SK-N-SH (cell line): ENCODE results near the gene IMPDH1. TPM values are rescaled to one million over a fixed set of nuclear protein-coding genes. Genes with fewer than 3 reads are reported as not detected.

Experiments used
- CTCF ChIA-PET: fragments of 300-600, 350-600 bp; formaldehyde crosslinking; extraction: SDS; loops from one replicate; lab custom pipeline; 2021; lab: Yijun Ruan, JAX
- POLR2A ChIA-PET: fragments of 350-600 bp; sonication (Branson Sonifier 250); formaldehyde crosslinking; extraction: SDS; loops from one replicate; lab custom pipeline; 2020; ENCODE audit warnings: antibody characterized with exemption, inconsistent platforms; lab: Yijun Ruan, JAX
- DNase-seq: peaks from one replicate; pipeline ENCODE4 v3.0.0; 2012
- H2AFZ ChIP-seq: fragments of 200-600 bp; sonication (generic); 2 replicates; pipeline ENCODE4 v1.8.1; 2016; ENCODE audit warnings: antibody characterized with exemption, mild to moderate bottlenecking, low read depth
- H3F3A ChIP-seq: fragments of 200-600 bp; sonication (generic); replicated peaks from 2 replicates; pipeline ENCODE3; 2016; ENCODE audit warnings: antibody characterized with exemption, mild to moderate bottlenecking; ENCODE audit not compliant: insufficient read depth
- H3K27ac ChIP-seq, 2 experiments: fragments of 200-500 bp in 1 of 2; fragments of 200-600 bp in 1 of 2; sonication (Bioruptor generic) in 1 of 2; sonication (generic), shearing (Covaris generic) in 1 of 2; 2 replicates each; pipeline versions ENCODE4 v1.5.1 to v1.6.1; 2014 to 2016; ENCODE audit warnings: low read depth in 2 of 2, inconsistent platforms in 1 of 2, low read length in 1 of 2, mild to moderate bottlenecking in 1 of 2, mixed read lengths in 1 of 2
- H3K27me3 ChIP-seq: fragments of 200-600 bp; sonication (generic), shearing (Covaris generic); 2 replicates; pipeline ENCODE4 v1.6.1; 2016; ENCODE audit warnings: mixed run types; ENCODE audit not compliant: insufficient read depth
- H3K36me3 ChIP-seq, 2 experiments: fragments of 200-500 bp in 1 of 2; fragments of 200-600 bp in 1 of 2; sonication (Bioruptor generic) in 1 of 2; sonication (generic) in 1 of 2; replicated peaks in 1 of 2; 2 replicates each; pipeline versions ENCODE3 to v1.5.1; 2014 to 2016; ENCODE audit warnings: low read length in 1 of 2, mild to moderate bottlenecking in 1 of 2; ENCODE audit not compliant: insufficient read depth in 2 of 2, control insufficient read depth in 1 of 2
- H3K4me1 ChIP-seq, 2 experiments: fragments of 200-500 bp in 1 of 2; fragments of 200-600 bp in 1 of 2; sonication (Bioruptor generic) in 1 of 2; sonication (generic), shearing (Covaris generic) in 1 of 2; 2 replicates each; pipeline versions ENCODE4 v1.5.1 to v1.6.1; 2014 to 2016; ENCODE audit warnings: low read depth in 1 of 2, low read length in 1 of 2, mixed run types in 1 of 2; ENCODE audit not compliant: insufficient read depth in 2 of 2, control insufficient read depth in 1 of 2
- H3K4me2 ChIP-seq: fragments of 200-600 bp; sonication (generic), shearing (Covaris generic); 2 replicates; pipeline ENCODE4 v1.6.1; 2017; ENCODE audit warnings: mixed run types
- H3K4me3 ChIP-seq, 2 experiments: fragments of 200-500 bp in 1 of 2; fragments of 200-600 bp in 1 of 2; sonication (Bioruptor generic) in 1 of 2; sonication (generic), shearing (Covaris generic) in 1 of 2; 2 replicates each; pipeline versions ENCODE4 v1.5.1 to v1.8.1; 2014 to 2016; ENCODE audit warnings: low read depth in 2 of 2, inconsistent platforms in 1 of 2, low read length in 1 of 2, mild to moderate bottlenecking in 1 of 2, mixed read lengths in 1 of 2, moderate library complexity in 1 of 2
- H3K79me2 ChIP-seq: fragments of 200-600 bp; sonication (generic); 2 replicates; pipeline ENCODE4 v1.8.1; 2017; ENCODE audit warnings: mild to moderate bottlenecking; ENCODE audit not compliant: insufficient read depth
- H3K9ac ChIP-seq: fragments of 200-600 bp; sonication (generic); 2 replicates; pipeline ENCODE4 v1.6.1; 2017; ENCODE audit warnings: mixed run types
- H3K9me2 ChIP-seq: fragments of 200-600 bp; sonication (generic); 2 replicates; pipeline ENCODE4 v1.6.1; 2017; ENCODE audit warnings: mixed run types
- H3K9me3 ChIP-seq: fragments of 200-600 bp; sonication (generic); 2 replicates; pipeline ENCODE4 v1.6.1; 2017; ENCODE audit warnings: mixed run types, mild to moderate bottlenecking, moderate library complexity
- H4K20me1 ChIP-seq: fragments of 200-600 bp; sonication (generic); 2 replicates; pipeline ENCODE4 v1.6.1; 2017; ENCODE audit warnings: mild to moderate bottlenecking, mixed run types; ENCODE audit not compliant: insufficient read depth
- EP300 ChIP-seq, 2 experiments: IDR thresholded peaks; 2 replicates each; pipeline versions ENCODE4 v1.4.0 to v1.6.1; 2012; ENCODE audit warnings: borderline replicate concordance in 1 of 2, low read depth in 1 of 2, low read length in 1 of 2
- FOXM1 ChIP-seq: IDR thresholded peaks from 2 replicates; pipeline ENCODE4 v1.4.0; 2012; ENCODE audit warnings: low read depth, mild to moderate bottlenecking
- GATA2 ChIP-seq: sonication (generic); formaldehyde crosslinking; IDR thresholded peaks from 2 replicates; pipeline ENCODE4 v1.5.0; 2020; ENCODE audit warnings: mild to moderate bottlenecking, missing genetic modification reagents
- IRF3 ChIP-seq: fragments of 150-350 bp; IDR thresholded peaks from 2 replicates; pipeline ENCODE4 v1.6.1; 2016; ENCODE audit warnings: mild to moderate bottlenecking, low read depth, low read length
- JUND ChIP-seq: IDR thresholded peaks from 2 replicates; pipeline ENCODE4 v1.4.0; 2012
- MXI1 ChIP-seq: IDR thresholded peaks from 2 replicates; pipeline ENCODE4 v1.6.1; 2012; ENCODE audit warnings: mild to moderate bottlenecking, low read depth, low read length, improper control_type of control experiment
- NFIC ChIP-seq: IDR thresholded peaks from 2 replicates; pipeline ENCODE4 v1.4.0; 2012; ENCODE audit warnings: borderline replicate concordance
- POLR2AphosphoS5 ChIP-seq: IDR thresholded peaks from 2 replicates; pipeline ENCODE4 v1.6.1; 2012; ENCODE audit warnings: low read depth, low read length
- RAD21 ChIP-seq: IDR thresholded peaks from 2 replicates; pipeline ENCODE4 v1.6.1; 2012; ENCODE audit warnings: mild to moderate bottlenecking, low read length
- RCOR1 ChIP-seq: fragments of 150-350 bp; IDR thresholded peaks from 2 replicates; pipeline ENCODE4 v1.6.1; 2017; ENCODE audit warnings: antibody characterized with exemption, low read length
- RXRA ChIP-seq: IDR thresholded peaks from 2 replicates; pipeline ENCODE4 v1.4.0; 2012; ENCODE audit warnings: low read depth, mild to moderate bottlenecking, borderline replicate concordance
- SMC3 ChIP-seq: IDR thresholded peaks from 2 replicates; pipeline ENCODE4 v1.6.1; 2012; ENCODE audit warnings: low read depth, low read length, improper control_type of control experiment
- TAF1 ChIP-seq: IDR thresholded peaks from 2 replicates; pipeline ENCODE4 v1.6.1; 2012; ENCODE audit warnings: low read depth, mild to moderate bottlenecking, low read length, moderate library complexity, borderline replicate concordance
- TCF12 ChIP-seq: IDR thresholded peaks from 2 replicates; pipeline ENCODE4 v1.4.0; 2012
- WGBS: methylation state at CpG from one replicate; pipeline ENCODE4 v1.1.6; 2017; ENCODE audit warnings: low lambda C conversion rate; 5-methylcytosine and 5-hydroxymethylcytosine counted together
- polyA plus RNA-seq, 3 experiments: library from polyadenylated mRNA; depleted of rRNA; stranded (reverse); fragments of >200 nt; gene quantifications; 2 replicates each; pipeline ENCODE4 v1.2.3, GENCODE V29; 2012
- TF ChIP-seq, protein P1 (sequence below): fragments of 150-350 bp; IDR thresholded peaks from 2 replicates; pipeline ENCODE4 v1.6.1; 2017; ENCODE audit warnings: antibody characterized with exemption, low read length, low read depth, borderline replicate concordance
- TF ChIP-seq, protein P2 (sequence below): IDR thresholded peaks from 2 replicates; pipeline ENCODE4 v1.6.1; 2012; ENCODE audit warnings: mild to moderate bottlenecking, low read depth, low read length, moderate library complexity

IMPDH1 gene
- polyA plus RNA-seq, 1 of the 3 experiments (the other 2 are of a cell fraction) = 80.4 TPM

DNA sequence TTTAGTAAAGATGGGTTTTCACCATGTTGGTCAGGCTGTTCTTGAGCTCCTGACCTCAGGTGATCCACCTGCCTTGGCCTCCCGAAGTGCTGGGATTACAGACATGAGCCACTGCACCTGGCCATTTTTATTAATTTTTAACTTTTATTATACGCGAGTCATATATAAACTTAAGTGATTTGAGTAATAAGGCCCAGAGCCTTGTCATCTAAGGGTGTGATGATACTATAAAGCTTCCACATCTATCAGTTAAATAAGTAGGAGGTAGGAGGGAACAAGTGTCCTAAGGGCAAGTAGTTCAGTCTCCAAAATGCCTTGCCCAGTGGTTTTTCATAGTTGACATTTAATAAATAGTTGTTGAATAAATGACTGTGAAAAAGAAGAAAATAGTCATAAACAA lies 32.6 kb upstream of the IMPDH1 start:
- H3K36me3 ChIP-seq = no peaks in the 10 kb centered on the region
- peaks cover 0 to 18% of the 10 kb centered on the region in 2 experiments; a peak in 1 of 4 replicates for H3K4me1 ChIP-seq
- H3K9me3 ChIP-seq = no peaks in the 10 kb centered on the region
- no peaks in the 10 kb centered on the region for H3K79me2 ChIP-seq
- H2AFZ ChIP-seq = no peak overlapping the region
- H3K27ac ChIP-seq = no peak overlapping the region
- no peaks in the 10 kb centered on the region for H4K20me1 ChIP-seq
- POLR2A ChIA-PET = no interaction called here
- 84% methylated on average over 3 of the region's 3 CpGs for WGBS
- no peaks in the 10 kb centered on the region for H3K9me2 ChIP-seq
- H3K4me2 ChIP-seq = no peak overlapping the region
- TF ChIP-seq POLR2AphosphoS5 (no peak), FOXM1 (no peak), RAD21 (no peak), RXRA (no peak), RCOR1 (no peak)
- no peak overlapping the region for H3K4me3 ChIP-seq
- CTCF ChIA-PET = interaction anchor here (1.0 to 15.1 kb wide), 7 partner anchors 12 to 95 kb away, joined by 3 to 236 read pairs (median 10); partner anchors contain the start of gene HILPDA
- DNase-seq = no peak
- H3K9ac ChIP-seq = no peak overlapping the region
- no peaks in the 10 kb centered on the region for H3F3A ChIP-seq
- no peaks in the 10 kb centered on the region for H3K27me3 ChIP-seq

- H3K9me2 ChIP-seq = no peaks in the 10 kb centered on the region
- no peak overlapping the region for H3K4me2 ChIP-seq
- no peak for TF ChIP-seq RCOR1
- TF ChIP-seq JUND = no peak
- TF ChIP-seq TCF12 = no peak
- TF ChIP-seq, protein P1, sequence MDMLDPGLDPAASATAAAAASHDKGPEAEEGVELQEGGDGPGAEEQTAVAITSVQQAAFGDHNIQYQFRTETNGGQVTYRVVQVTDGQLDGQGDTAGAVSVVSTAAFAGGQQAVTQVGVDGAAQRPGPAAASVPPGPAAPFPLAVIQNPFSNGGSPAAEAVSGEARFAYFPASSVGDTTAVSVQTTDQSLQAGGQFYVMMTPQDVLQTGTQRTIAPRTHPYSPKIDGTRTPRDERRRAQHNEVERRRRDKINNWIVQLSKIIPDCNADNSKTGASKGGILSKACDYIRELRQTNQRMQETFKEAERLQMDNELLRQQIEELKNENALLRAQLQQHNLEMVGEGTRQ = no peak
- TF ChIP-seq SMC3 = no peak
- TF ChIP-seq NFIC = no peak
- no peak for TF ChIP-seq IRF3
- no peak for TF ChIP-seq MXI1
- TF ChIP-seq, protein P2, sequence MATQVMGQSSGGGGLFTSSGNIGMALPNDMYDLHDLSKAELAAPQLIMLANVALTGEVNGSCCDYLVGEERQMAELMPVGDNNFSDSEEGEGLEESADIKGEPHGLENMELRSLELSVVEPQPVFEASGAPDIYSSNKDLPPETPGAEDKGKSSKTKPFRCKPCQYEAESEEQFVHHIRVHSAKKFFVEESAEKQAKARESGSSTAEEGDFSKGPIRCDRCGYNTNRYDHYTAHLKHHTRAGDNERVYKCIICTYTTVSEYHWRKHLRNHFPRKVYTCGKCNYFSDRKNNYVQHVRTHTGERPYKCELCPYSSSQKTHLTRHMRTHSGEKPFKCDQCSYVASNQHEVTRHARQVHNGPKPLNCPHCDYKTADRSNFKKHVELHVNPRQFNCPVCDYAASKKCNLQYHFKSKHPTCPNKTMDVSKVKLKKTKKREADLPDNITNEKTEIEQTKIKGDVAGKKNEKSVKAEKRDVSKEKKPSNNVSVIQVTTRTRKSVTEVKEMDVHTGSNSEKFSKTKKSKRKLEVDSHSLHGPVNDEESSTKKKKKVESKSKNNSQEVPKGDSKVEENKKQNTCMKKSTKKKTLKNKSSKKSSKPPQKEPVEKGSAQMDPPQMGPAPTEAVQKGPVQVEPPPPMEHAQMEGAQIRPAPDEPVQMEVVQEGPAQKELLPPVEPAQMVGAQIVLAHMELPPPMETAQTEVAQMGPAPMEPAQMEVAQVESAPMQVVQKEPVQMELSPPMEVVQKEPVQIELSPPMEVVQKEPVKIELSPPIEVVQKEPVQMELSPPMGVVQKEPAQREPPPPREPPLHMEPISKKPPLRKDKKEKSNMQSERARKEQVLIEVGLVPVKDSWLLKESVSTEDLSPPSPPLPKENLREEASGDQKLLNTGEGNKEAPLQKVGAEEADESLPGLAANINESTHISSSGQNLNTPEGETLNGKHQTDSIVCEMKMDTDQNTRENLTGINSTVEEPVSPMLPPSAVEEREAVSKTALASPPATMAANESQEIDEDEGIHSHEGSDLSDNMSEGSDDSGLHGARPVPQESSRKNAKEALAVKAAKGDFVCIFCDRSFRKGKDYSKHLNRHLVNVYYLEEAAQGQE = no peak
- TF ChIP-seq GATA2 (CRISPR knock-in tag) = no peak
- no peak for TF ChIP-seq POLR2AphosphoS5
- no peak for TF ChIP-seq EP300 (IDR thresholded peaks at IDR 0.05; ENCODE audit: borderline replicate concordance in 1 of 2, low read depth in 1 of 2, low read length in 1 of 2)
- TF ChIP-seq RXRA = no peak
- TF ChIP-seq TAF1 = no peak
- no peak for DNase-seq
- H3K27ac ChIP-seq = no peak overlapping the region
- H2AFZ ChIP-seq = no peak overlapping the region
- H3K79me2 ChIP-seq = no peaks in the 10 kb centered on the region
- H3K4me1 ChIP-seq = 0 out of 4 replicates have a peak, but pooled peaks cover 0 to 7% of the 10 kb centered on the region in 2 experiments
- no peaks in the 10 kb centered on the region for H3K27me3 ChIP-seq
- CTCF ChIA-PET = interaction anchor here (1.8 to 44.5 kb wide), 5 partner anchors 11 to 446 kb away, joined by 5 to 1901 read pairs (median 92); partner anchors contain the start of gene IMPDH1
- 91% methylated on average over 8 of the region's 8 CpGs for WGBS
- H3K9me3 ChIP-seq = no peaks in the 10 kb centered on the region
- no peak overlapping the region for H3K9ac ChIP-seq
- H4K20me1 ChIP-seq = no peaks in the 10 kb centered on the region
- no peaks in the 10 kb centered on the region for H3K36me3 ChIP-seq
- H3F3A ChIP-seq = peaks cover 4% of the 10 kb centered on the region
- POLR2A ChIA-PET = interaction anchor here (0.7 kb wide), 1 partner anchor 14 kb away, joined by 4 read pairs; no protein-coding TSS in a partner anchor
- H3K4me3 ChIP-seq = no peak overlapping the region
Observed at GRCh38 chr7:128437426-128438332, 27.9 kb upstream of the IMPDH1 start.
